PC-3 (cell line): ENCODE measurements around the gene SERPINF2. TPM values are rescaled to one million over a fixed set of nuclear protein-coding genes. Genes with fewer than 3 reads are reported as not detected.

ENCODE experiments used
- ATAC-seq: fragments of 200-7000 bp; cut with Tn5 transposase; 2 replicates; pipeline ENCODE4 v1.9.1; 2020; ENCODE audit warnings: mild to moderate bottlenecking, moderate library complexity
- BruUV-seq: library from RNA; stranded (reverse); fragments of 400-500 nt; replicated peaks from 2 replicates; lab custom pipeline; 2021; lab: Mats Ljungman, UMichigan
- CTCF ChIA-PET: fragments of 300-600 bp; sonication (Branson Sonifier 250); formaldehyde crosslinking; loops from one replicate; lab custom pipeline; 2022; ENCODE audit warnings: antibody characterized with exemption; lab: Charles Lee
- POLR2A ChIA-PET: fragments of 300-600 bp; sonication (Branson Sonifier 250); formaldehyde crosslinking; loops from one replicate; lab custom pipeline; 2022; ENCODE audit warnings: antibody characterized with exemption; ENCODE audit not compliant: unreplicated experiment; lab: Charles Lee
- DNase-seq: peaks from one replicate; pipeline ENCODE4 v3.0.0-alpha.2; 2015
- H2AFZ ChIP-seq: fragments of 300-600 bp; sonication (generic); 2 replicates; pipeline ENCODE4 v1.6.0; 2016; ENCODE audit warnings: antibody characterized with exemption, low read length
- H3F3A ChIP-seq: fragments of 300-600 bp; sonication (generic); one replicate; pipeline ENCODE4 v1.6.0; 2017; ENCODE audit warnings: antibody characterized with exemption, low read length, control low read depth, mild to moderate bottlenecking; ENCODE audit not compliant: unreplicated experiment
- H3K27ac ChIP-seq: fragments of 300-600 bp; sonication (generic); 2 replicates; pipeline ENCODE4 v1.5.1; 2016; ENCODE audit warnings: mild to moderate bottlenecking, low read length
- H3K27me3 ChIP-seq: fragments of 300-600 bp; sonication (generic); 2 replicates; pipeline ENCODE4 v1.6.1; 2016; ENCODE audit warnings: low read length, mixed read lengths
- H3K36me3 ChIP-seq: fragments of 300-600 bp; sonication (generic); 2 replicates; pipeline ENCODE4 v1.6.1; 2016; ENCODE audit warnings: low read depth, mixed run types, low read length, mixed read lengths
- H3K4me1 ChIP-seq: fragments of 300-600 bp; sonication (generic); 2 replicates; pipeline ENCODE4 v1.5.1; 2016; ENCODE audit warnings: low read length; ENCODE audit not compliant: insufficient read depth
- H3K4me2 ChIP-seq: fragments of 300-600 bp; sonication (generic); 2 replicates; pipeline ENCODE4 v1.6.0; 2016; ENCODE audit warnings: low read length
- H3K4me3 ChIP-seq: fragments of 300-600 bp; sonication (generic); 2 replicates; pipeline ENCODE4 v1.5.1; 2016; ENCODE audit warnings: mild to moderate bottlenecking, low read length, mixed read lengths
- H3K79me2 ChIP-seq: fragments of 300-600 bp; sonication (generic); 2 replicates; pipeline ENCODE4 v1.6.1; 2017; ENCODE audit warnings: low read length, mixed read lengths
- H3K9ac ChIP-seq: fragments of 300-600 bp; sonication (generic); 2 replicates; pipeline ENCODE4 v1.6.0; 2016; ENCODE audit warnings: mild to moderate bottlenecking, low read length
- H3K9me2 ChIP-seq: fragments of 300-600 bp; sonication (generic); replicated peaks from 2 replicates; pipeline ENCODE4 v1.6.1; 2016; ENCODE audit warnings: mixed run types, low read length, mixed read lengths
- H3K9me3 ChIP-seq: fragments of 300-600 bp; sonication (generic); 2 replicates; pipeline ENCODE4 v1.6.1; 2016; ENCODE audit warnings: low read length, mixed read lengths
- H4K20me1 ChIP-seq: fragments of 300-600 bp; sonication (generic); 2 replicates; pipeline ENCODE4 v1.6.1; 2016; ENCODE audit warnings: low read length, mixed read lengths
- CTCF ChIP-seq: fragments of 300-600 bp; sonication (generic); conservative IDR thresholded peaks from 2 replicates; pipeline ENCODE4 v1.5.1; 2017; ENCODE audit warnings: antibody characterized with exemption, low read depth, mild to moderate bottlenecking, low read length
- EZH2 ChIP-seq: fragments of 300-600 bp; sonication (generic); IDR thresholded peaks from one replicate; pipeline ENCODE4 v1.6.1; 2017; ENCODE audit warnings: antibody characterized with exemption, mild to moderate bottlenecking, low read length; ENCODE audit not compliant: unreplicated experiment
- EZH2phosphoT487 ChIP-seq: fragments of 300-600 bp; sonication (generic); IDR thresholded peaks from 2 replicates; pipeline ENCODE4 v1.6.1; 2018; ENCODE audit warnings: mild to moderate bottlenecking, antibody characterized with exemption, low read length, borderline replicate concordance
- intact Hi-C: fragments of 100-400 bp; cut with micrococcal nuclease; formaldehyde crosslinking; loops from 2 replicates; pipeline ENCODE4 v1.9.0; 2023
- total RNA-seq: library from RNA; depleted of rRNA; stranded (reverse); fragments of >200 nt; gene quantifications from 2 replicates; pipeline ENCODE4 v1.2.3, GENCODE V29; 2014

SERPINF2 gene
- total RNA-seq, 1 experiment from 2014 or later: 2.5 TPM

DNA sequence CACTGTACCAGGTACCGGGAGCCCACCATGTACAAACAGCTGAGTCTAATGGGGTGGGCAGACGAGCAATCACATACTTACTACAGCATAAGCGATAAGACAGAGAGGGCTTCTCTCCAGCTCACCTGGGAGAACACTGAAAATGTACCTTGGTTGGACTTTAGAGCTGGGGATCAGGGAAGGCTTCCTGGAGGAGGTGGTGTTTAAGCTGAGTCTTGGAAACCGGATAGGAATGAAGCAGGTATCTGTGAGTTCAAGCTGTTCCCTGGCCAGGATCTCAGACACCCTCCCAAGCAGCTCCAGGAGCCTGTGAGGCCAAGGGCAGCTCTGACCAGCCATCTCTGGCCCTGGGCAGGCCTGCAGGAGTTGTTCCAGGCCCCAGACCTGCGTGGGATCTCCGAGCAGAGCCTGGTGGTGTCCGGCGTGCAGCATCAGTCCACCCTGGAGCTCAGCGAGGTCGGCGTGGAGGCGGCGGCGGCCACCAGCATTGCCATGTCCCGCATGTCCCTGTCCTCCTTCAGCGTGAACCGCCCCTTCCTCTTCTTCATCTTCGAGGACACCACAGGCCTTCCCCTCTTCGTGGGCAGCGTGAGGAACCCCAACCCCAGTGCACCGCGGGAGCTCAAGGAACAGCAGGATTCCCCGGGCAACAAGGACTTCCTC, 11.2 kb downstream of the SERPINF2 start:
- no peak overlapping the region for H3K9ac ChIP-seq
- ATAC-seq: no peak
- H3K27ac ChIP-seq: no peak overlapping the region
- intact Hi-C loops: no loop called here
- H3K9me2 ChIP-seq: no peaks in the 10 kb centered on the region
- no peaks in the 10 kb centered on the region for H3K36me3 ChIP-seq
- no peaks in the 10 kb centered on the region for H3F3A ChIP-seq
- H4K20me1 ChIP-seq: no peaks in the 10 kb centered on the region
- peaks cover 14% of the 10 kb centered on the region for H3K4me1 ChIP-seq
- H3K79me2 ChIP-seq: no peaks in the 10 kb centered on the region
- no peak for DNase-seq
- no TSS peak for BruUV-seq
- H3K4me3 ChIP-seq: no peak overlapping the region
- no peaks in the 10 kb centered on the region for H3K9me3 ChIP-seq
- no peaks in the 10 kb centered on the region for H3K27me3 ChIP-seq
- no peak overlapping the region for H3K4me2 ChIP-seq
- no peak for TF ChIP-seq CTCF
- TF ChIP-seq EZH2: no peak
- no peak for TF ChIP-seq EZH2phosphoT487
- no peak overlapping the region for H2AFZ ChIP-seq
- ChIA-PET POLR2A (no interaction called here), CTCF (no interaction called here)

- DNase-seq: no peak
- H3K27ac ChIP-seq: no peak overlapping the region
- no peak overlapping the region for H3K9ac ChIP-seq
- H3K9me3 ChIP-seq: no peaks in the 10 kb centered on the region
- H3K79me2 ChIP-seq: no peaks in the 10 kb centered on the region
- ChIA-PET CTCF (no interaction called here), POLR2A (no interaction called here)
- BruUV-seq: no TSS peak
- no peaks in the 10 kb centered on the region for H3K27me3 ChIP-seq
- TF ChIP-seq EZH2: no peak
- no peak for TF ChIP-seq EZH2phosphoT487
- TF ChIP-seq CTCF: no peak
- ATAC-seq: no peak
- no peaks in the 10 kb centered on the region for H3F3A ChIP-seq
- H3K4me3 ChIP-seq: no peak overlapping the region
- H3K4me2 ChIP-seq: no peak overlapping the region
- no peak overlapping the region for H2AFZ ChIP-seq
- no peaks in the 10 kb centered on the region for H4K20me1 ChIP-seq
- no peaks in the 10 kb centered on the region for H3K36me3 ChIP-seq
- peaks cover 14% of the 10 kb centered on the region for H3K4me1 ChIP-seq
- H3K9me2 ChIP-seq: no peaks in the 10 kb centered on the region
- intact Hi-C loops: no loop called here
These were observed 11.9 kb downstream of the SERPINF2 start for GRCh38 chr17:1754430-1755112.

DNA sequence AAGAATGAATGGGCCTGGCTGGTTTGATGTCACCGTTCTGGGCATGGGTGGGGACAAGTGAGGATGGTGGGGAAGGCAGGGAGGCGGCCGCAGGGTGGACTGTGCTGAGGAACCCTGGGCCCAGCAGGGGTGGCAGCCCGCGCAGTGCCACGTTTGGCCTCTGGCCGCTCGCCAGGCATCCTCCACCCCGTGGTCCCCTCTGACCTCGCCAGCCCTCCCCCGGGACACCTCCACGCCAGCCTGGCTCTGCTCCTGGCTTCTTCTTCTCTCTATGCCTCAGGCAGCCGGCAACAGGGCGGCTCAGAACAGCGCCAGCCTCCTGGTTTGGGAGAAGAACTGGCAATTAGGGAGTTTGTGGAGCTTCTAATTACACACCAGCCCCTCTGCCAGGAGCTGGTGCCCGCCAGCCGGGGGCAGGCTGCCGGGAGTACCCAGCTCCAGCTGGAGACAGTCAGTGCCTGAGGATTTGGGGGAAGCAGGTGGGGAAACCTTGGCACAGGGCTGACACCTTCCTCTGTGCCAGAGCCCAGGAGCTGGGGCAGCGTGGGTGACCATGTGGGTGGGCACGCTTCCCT, 12.7 kb downstream of the SERPINF2 start:
- intact Hi-C loops: no loop called here
- Histone ChIP-seq H3K9ac (no peak overlapping the region), H3K4me1 (peaks cover 14% of the 10 kb centered on the region), H3K4me2 (no peak overlapping the region), H3K27ac (no peak overlapping the region), H3K4me3 (no peak overlapping the region), H3F3A (no peaks in the 10 kb centered on the region), H4K20me1 (no peaks in the 10 kb centered on the region), H3K79me2 (no peaks in the 10 kb centered on the region), H3K27me3 (no peaks in the 10 kb centered on the region), H3K36me3 (no peaks in the 10 kb centered on the region), H3K9me2 (no peaks in the 10 kb centered on the region), H3K9me3 (no peaks in the 10 kb centered on the region), H2AFZ (no peak overlapping the region)
- TF ChIP-seq EZH2phosphoT487 (no peak), EZH2 (no peak)
- ATAC-seq (no peak), DNase-seq (no peak)
- ChIA-PET CTCF (no interaction called here), POLR2A (no interaction called here)
- no TSS peak for BruUV-seq
